GM12801 (cell line): ENCODE results near the gene PAX3.

ENCODE experiments used
- TF ChIP-seq, protein P1 (sequence below): IDR thresholded peaks from one replicate; pipeline ENCODE4 v1.5.1; 2011; ENCODE audit warnings: control low read depth; ENCODE audit not compliant: insufficient read length; ENCODE audit errors: extremely low read depth

The PAX3 gene

DNA sequence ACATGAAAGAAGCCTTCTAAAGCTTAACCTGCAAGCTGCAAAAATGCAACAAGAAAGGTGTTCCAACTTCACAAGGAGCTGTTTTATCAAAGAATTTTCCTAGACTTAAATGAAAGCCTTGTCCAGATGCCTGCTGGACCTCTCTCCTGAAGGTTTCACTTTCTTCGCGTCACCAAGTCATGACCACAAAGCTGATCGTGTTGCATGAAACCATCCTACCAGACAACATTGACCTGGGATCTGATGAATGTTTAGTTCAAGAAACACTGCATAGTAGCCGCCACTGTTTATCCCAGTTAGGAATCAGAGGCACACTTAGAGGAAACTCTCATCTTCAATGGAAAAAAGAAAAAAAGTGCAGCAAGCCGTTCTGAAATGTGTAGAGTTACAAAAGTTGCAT is 26.9 kb downstream of the PAX3 start:
- TF ChIP-seq, protein P1, sequence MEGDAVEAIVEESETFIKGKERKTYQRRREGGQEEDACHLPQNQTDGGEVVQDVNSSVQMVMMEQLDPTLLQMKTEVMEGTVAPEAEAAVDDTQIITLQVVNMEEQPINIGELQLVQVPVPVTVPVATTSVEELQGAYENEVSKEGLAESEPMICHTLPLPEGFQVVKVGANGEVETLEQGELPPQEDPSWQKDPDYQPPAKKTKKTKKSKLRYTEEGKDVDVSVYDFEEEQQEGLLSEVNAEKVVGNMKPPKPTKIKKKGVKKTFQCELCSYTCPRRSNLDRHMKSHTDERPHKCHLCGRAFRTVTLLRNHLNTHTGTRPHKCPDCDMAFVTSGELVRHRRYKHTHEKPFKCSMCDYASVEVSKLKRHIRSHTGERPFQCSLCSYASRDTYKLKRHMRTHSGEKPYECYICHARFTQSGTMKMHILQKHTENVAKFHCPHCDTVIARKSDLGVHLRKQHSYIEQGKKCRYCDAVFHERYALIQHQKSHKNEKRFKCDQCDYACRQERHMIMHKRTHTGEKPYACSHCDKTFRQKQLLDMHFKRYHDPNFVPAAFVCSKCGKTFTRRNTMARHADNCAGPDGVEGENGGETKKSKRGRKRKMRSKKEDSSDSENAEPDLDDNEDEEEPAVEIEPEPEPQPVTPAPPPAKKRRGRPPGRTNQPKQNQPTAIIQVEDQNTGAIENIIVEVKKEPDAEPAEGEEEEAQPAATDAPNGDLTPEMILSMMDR = no peak

DNA sequence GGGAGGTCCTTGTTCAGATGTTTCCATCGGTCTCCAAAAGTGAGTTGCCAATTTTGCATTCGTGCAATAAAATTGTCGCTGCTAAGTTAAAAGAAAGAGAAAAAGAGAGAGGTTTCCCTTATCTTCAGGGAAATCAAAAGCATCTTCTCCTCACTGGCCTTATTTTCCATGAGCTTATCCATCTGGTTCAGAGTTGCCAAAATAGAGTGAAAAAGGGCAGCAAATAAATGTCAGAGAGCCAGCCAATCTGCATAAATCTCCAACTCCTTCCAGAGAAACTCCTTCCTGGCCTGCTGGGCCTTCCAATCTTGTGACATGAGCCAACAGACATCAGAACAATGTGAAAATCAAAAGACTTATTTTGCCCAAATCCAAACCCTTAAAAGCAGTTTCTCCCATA is 28.4 kb downstream of the PAX3 start:
- TF ChIP-seq, protein P1 = no peak

DNA sequence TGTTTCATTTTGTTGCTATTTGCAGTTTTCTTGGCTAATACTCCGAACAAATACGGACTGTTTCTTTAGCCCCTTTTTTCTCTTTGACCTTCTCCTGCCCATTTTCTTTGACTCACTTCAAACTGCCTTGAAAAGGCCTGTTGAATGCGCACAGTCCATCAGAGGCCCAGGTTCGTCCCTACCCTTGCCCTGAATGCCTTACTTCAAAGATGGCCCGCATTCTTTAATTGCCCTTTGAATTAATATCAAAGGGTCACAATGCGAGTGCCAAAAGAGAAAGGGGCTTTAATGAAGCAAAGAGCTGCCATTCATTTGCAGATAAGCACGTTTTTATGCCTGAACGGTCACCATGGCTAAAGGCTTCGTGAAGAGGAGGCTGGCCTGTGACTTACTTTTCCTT is 29.7 kb downstream of the PAX3 start:
- TF ChIP-seq, protein P1 = no peak

DNA sequence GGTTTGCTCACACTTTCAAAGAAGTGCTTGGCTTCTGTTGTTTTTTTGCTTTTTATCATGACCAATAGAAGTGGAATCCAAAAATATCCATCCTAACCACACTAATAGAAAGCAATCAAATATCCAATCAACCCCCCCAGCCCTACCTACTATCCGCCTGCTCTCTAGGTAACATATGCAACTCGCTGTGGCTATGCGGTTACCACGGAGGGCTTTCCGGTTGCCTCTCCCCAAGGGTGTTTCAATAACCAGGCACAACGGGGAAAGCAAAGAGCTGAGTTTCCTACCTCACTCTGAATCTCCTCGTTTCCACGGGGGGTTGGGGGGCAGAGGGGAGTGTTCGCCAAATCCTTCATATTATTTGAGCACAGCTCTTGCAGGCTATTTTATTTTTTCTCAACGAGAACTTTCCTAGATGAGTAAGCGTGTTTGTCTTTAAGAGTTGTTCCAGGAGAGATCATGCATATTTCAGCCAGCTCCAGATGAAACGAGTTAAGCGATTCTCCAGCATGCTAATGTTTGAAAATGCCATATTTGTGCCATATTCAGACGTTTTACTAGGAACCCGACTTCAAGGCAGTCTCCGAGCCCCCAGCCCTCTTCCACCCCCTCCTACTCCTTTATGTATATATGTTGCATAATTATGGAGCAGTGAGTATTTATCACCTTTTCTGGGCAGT is 30.3 kb downstream of the PAX3 start:
- TF ChIP-seq, protein P1 = no peak

DNA sequence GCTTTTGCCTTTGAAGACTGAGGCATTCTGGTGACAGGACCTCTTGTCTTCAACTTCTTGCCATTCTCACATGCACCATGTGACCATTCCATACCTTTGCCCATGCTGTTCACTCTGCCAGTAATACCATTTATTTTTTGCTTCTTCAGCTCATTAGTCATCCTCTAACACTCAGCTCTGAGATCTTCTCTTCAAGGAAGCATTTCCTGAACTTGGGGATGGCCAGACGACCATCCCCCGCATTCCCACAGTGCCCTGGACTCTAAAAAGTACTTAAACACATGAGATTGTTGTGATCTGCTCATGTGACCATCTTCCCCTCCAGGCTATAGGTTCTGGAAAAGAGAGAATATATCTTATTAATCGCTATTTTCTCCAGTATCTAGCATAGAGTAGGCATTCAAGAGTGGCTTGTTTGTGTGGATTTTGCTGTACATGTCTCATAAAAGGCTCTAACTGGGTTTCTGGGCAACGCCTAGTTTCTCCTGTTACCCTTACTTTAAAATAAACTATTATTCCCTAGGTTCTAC is 33.9 kb downstream of the PAX3 start:
- TF ChIP-seq, protein P1 = no peak

DNA sequence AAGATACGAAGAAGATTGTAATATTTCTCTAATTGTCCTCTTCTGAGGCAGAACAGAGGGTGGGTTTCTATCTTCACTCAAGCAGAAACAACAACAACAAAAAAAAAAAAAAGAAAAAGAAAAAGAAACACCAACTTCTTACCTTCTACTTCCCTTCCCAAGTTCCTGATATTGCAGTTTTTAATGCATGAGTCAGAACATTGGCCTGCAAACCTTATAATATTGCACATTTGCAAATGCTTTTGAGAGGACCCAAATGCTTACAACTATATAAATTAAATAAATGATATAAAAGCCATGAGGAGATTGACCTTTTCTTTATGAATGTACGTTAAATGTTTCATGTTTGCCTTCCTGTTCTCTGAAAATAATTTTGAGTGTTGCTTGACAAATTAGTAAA is 37.3 kb downstream of the PAX3 start:
- TF ChIP-seq, protein P1 = no peak

DNA sequence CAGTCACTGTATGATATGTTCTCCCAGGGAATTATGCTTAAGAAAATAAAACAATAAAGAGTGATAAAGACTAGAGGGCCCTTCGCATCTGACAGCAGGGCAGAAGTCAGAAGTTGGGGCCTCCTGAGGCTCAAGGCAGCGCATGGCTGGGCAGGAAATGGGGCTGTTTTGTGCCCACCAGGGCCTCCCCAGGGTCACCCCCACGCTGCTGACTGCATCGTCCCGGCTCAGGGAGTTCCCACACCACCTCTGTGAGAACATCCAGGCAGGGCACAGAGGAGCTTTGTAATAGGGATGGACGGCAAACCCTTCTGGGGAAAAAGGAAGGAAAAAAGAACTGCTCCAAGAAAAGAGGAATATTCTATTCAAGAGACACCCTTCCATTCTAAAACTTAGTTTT is 41.2 kb downstream of the PAX3 start:
- TF ChIP-seq, protein P1 = no peak
